Measurements from ENCODE around the gene SYTL3.

GRCh38 chr6:158665332-158665731 is 15.5 kb downstream of the SYTL3 start:
- no peak for TF ChIP-seq CTCF (IDR thresholded peaks at IDR 0.05)
- TF ChIP-seq EP300 (IDR thresholded peaks at IDR 0.05): no peak
